ENCODE measurements around the gene CNN1. TPM values are rescaled to one million over a fixed set of nuclear protein-coding genes. Genes with fewer than 3 reads are reported as not detected.

The CNN1 gene
- total RNA-seq, 1 donor from 2014 or later: 27.7 TPM

GRCh38 chr19:11496391-11497163 lies 42.1 kb upstream of the CNN1 start:
- Mint-ChIP-seq H3K4me3 (no peak overlapping the region), H3K27me3 (ENCODE audit: low read depth) (no peaks in the 10 kb centered on the region), H3K9me3 (no peaks in the 10 kb centered on the region), H3K27ac (no peak overlapping the region), H3K4me1 (no peaks in the 10 kb centered on the region), H3K36me3 (peaks cover 18% of the 10 kb centered on the region)
- TF ChIP-seq, protein P1, sequence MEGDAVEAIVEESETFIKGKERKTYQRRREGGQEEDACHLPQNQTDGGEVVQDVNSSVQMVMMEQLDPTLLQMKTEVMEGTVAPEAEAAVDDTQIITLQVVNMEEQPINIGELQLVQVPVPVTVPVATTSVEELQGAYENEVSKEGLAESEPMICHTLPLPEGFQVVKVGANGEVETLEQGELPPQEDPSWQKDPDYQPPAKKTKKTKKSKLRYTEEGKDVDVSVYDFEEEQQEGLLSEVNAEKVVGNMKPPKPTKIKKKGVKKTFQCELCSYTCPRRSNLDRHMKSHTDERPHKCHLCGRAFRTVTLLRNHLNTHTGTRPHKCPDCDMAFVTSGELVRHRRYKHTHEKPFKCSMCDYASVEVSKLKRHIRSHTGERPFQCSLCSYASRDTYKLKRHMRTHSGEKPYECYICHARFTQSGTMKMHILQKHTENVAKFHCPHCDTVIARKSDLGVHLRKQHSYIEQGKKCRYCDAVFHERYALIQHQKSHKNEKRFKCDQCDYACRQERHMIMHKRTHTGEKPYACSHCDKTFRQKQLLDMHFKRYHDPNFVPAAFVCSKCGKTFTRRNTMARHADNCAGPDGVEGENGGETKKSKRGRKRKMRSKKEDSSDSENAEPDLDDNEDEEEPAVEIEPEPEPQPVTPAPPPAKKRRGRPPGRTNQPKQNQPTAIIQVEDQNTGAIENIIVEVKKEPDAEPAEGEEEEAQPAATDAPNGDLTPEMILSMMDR (IDR thresholded peaks at IDR 0.05; ENCODE audit: unreplicated experiment): peak; percentile 63
- DNase-seq (ENCODE audit: low spot score in 2 of 2, unreplicated experiment in 2 of 2): peak in 1 of 2 experiments; percentile 67

DNA sequence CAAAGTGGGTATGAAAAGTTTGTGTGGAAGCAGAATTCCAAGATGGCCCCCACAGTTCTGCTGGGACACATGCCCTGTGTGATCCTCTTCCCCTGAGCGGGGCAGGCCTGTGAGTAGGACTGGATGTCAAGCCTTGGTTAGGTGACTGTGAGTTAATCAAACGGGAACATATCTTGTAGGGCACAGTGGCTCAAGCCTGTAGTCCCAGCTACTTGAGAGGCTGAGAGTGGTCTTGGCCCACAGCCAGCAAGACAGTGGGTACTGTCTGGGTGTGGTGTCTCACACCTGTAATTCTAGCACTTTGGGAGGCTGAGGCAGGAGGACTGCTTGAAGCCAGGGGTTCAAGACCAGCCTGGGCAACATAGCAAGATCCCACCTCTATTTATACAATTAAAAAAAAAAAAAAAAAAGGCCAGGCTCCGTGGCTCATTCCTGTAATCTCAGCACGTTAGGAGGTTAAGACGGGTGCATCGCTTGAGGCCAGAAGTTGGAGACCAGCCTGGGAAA lies 39.4 kb upstream of the CNN1 start:
- Mint-ChIP-seq H3K27me3 (ENCODE audit: low read depth) (no peaks in the 10 kb centered on the region), H3K36me3 (peaks cover 13% of the 10 kb centered on the region), H3K9me3 (no peaks in the 10 kb centered on the region), H3K4me3 (no peak overlapping the region), H3K27ac (no peak overlapping the region), H3K4me1 (peaks cover under 1% of the 10 kb centered on the region)
- TF ChIP-seq, protein P1 (IDR thresholded peaks at IDR 0.05; ENCODE audit: unreplicated experiment): no peak
- DNase-seq (ENCODE audit: low spot score in 2 of 2, unreplicated experiment in 2 of 2): no peak

DNA sequence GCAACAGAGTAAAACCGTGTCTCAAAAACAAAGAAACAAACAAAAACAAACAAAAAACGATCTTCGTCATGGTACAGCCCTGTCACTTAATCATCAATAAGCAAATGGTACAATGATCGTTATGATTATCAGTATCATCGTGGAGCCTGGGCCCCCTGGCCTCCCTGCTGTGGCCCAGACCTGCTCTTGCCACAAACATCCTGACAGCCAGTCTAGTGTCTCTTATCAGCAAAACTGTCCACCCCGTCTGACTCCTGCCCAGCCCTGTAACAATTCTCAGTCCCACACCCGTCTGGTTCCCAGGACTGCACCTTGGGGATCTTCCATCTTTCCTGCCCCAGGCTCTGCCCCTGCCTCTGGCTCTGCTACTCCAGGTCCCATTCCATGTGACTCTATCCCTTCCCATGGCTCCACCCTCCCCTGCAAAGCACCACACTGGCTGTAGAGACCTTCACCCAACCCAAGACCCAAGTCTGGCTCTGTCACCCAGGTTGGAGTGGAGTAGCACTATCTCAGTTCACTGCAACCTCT lies 38.7 kb upstream of the CNN1 start:
- TF ChIP-seq, protein P1 (IDR thresholded peaks at IDR 0.05; ENCODE audit: unreplicated experiment): no peak
- Mint-ChIP-seq H3K27me3 (ENCODE audit: low read depth) (no peaks in the 10 kb centered on the region), H3K4me1 (peaks cover 7% of the 10 kb centered on the region), H3K4me3 (no peak overlapping the region), H3K27ac (no peak overlapping the region), H3K9me3 (no peaks in the 10 kb centered on the region), H3K36me3 (peaks cover 13% of the 10 kb centered on the region)
- no peak for DNase-seq (ENCODE audit: low spot score in 2 of 2, unreplicated experiment in 2 of 2)

DNA sequence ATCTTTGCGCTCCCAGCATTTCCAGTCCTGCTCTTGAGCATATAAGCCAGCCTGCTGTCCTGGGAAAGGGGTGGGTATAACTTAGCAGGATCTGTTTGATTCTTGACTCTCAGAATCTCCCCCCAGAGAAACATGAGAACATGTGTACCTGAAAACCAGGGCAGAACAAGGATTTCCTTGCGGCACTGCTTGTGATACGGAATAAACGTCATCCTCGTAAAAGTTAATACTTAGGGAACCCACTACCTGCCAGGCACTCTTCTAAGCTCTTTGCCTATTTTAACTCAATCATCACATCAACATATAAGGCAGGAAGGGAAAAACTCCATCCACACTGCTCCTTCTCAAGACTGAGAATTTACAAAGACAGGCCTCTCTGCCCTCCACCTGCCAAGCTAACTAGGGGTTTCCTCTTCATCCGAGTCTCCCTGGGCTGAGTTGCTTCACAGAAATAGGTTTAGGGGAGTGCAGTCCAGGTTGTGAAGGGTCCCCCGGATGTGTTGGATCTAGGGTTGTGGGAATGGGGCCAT lies 34.1 kb upstream of the CNN1 start:
- no peaks in the 10 kb centered on the region for H3K9me3 Mint-ChIP-seq
- TF ChIP-seq, protein P1 (IDR thresholded peaks at IDR 0.05; ENCODE audit: unreplicated experiment): no peak

DNA sequence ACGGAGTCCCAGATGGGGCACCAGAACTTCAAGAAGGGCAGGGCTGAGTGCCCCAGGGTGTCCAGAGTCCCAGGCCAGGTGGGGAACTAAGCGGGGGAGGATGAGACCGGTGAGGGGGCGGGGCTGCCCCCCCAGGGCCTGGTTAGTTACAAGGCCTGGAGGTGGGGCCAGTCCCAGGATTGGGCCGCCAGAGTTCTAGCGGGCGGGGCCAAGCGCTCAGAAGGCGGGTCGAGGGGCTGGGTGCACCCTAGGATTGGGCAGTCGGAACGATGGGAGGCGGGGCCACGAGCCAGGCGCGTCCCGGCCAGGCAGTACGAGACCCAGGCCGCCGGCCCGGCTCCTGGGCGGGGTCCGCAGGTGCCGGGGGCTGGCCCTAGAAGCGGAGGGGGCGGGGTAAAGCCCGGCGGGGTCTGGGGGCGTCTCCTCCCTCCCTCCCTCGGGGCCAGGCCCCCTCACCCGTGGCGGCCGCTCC lies 33.6 kb upstream of the CNN1 start:
- Mint-ChIP-seq H3K27me3 (ENCODE audit: low read depth) (no peaks in the 10 kb centered on the region), H3K36me3 (peaks cover 2% of the 10 kb centered on the region), H3K9me3 (no peaks in the 10 kb centered on the region), H3K4me3 (peak overlapping the region; percentile 80), H3K4me1 (peaks cover 14% of the 10 kb centered on the region), H3K27ac (peak overlapping the region; percentile 97)
- TF ChIP-seq, protein P1 (IDR thresholded peaks at IDR 0.05; ENCODE audit: unreplicated experiment): no peak
- DNase-seq (ENCODE audit: low spot score in 2 of 2, unreplicated experiment in 2 of 2): peak; percentile 89 to 94

More for the DNA sequence above, 34.1 kb upstream of the CNN1 start:
- DNase-seq (ENCODE audit: low spot score in 2 of 2, unreplicated experiment in 2 of 2): no peak
- Mint-ChIP-seq H3K4me1 (peaks cover 14% of the 10 kb centered on the region), H3K27me3 (ENCODE audit: low read depth) (no peaks in the 10 kb centered on the region), H3K36me3 (peaks cover 5% of the 10 kb centered on the region), H3K27ac (peak overlapping the region; percentile 97), H3K4me3 (peak overlapping the region; percentile 80)

Measured in mesothelial cell of epicardium (in vitro differentiated cells).